ENCODE measurements around the gene MRPS12. TPM values are rescaled to one million over a fixed set of nuclear protein-coding genes. Genes with fewer than 3 reads are reported as not detected.

The MRPS12 gene
- total and polyA plus RNA-seq, 2 of the 13 experiments (the other 11 are each of a cell fraction or from before 2014, with no cell fraction given) = 27.5 to 54.8 TPM

GRCh38 chr19:38932425-38933179, 1.9 kb downstream of the MRPS12 start (continued):
- TF ChIP-seq RERE (CRISPR knock-in tag; IDR thresholded peaks at IDR 0.05; ENCODE audit: low read depth) (no peak), NKX3-1 (CRISPR knock-in tag; IDR thresholded peaks at IDR 0.05) (no peak), HINFP (CRISPR knock-in tag; IDR thresholded peaks at IDR 0.05; ENCODE audit: low read depth) (no peak), ATF4 (CRISPR knock-in tag; IDR thresholded peaks at IDR 0.05) (no peak), ZNF687 (CRISPR knock-in tag; IDR thresholded peaks at IDR 0.05) (peak; percentile 34; the same call in 1 of the 2 replicates), NFE2L1 (CRISPR knock-in tag; IDR thresholded peaks at IDR 0.05; ENCODE audit: borderline replicate concordance) (no peak), ZSCAN29 (CRISPR knock-in tag; conservative IDR thresholded peaks at IDR 0.05) (no peak), GPBP1L1 (CRISPR knock-in tag; IDR thresholded peaks at IDR 0.05) (no peak), REPIN1 (CRISPR knock-in tag; IDR thresholded peaks at IDR 0.05; ENCODE audit: borderline replicate concordance, low read depth) (no peak), NFE2 (CRISPR knock-in tag; IDR thresholded peaks at IDR 0.05) (no peak), ZBTB38 (CRISPR knock-in tag; IDR thresholded peaks at IDR 0.05) (peak; percentile 62; the same call in 1 of the 2 replicates), ZNF329 (CRISPR knock-in tag; IDR thresholded peaks at IDR 0.05; ENCODE audit: low read depth) (no peak), PREB (CRISPR knock-in tag; IDR thresholded peaks at IDR 0.05) (no peak)
